GM12872 (cell line): Measurements from ENCODE around the gene DEK.

ENCODE experiments used
- TF ChIP-seq, protein P1 (sequence below): IDR thresholded peaks from 3 replicates; pipeline ENCODE4 v1.5.1; 2011; ENCODE audit warnings: low read depth, mild to moderate bottlenecking, low read length, moderate library complexity; ENCODE audit not compliant: insufficient read depth

The DEK gene

GRCh38 chr6:18234564-18234963, 29.8 kb downstream of the DEK start:
- TF ChIP-seq, protein P1, sequence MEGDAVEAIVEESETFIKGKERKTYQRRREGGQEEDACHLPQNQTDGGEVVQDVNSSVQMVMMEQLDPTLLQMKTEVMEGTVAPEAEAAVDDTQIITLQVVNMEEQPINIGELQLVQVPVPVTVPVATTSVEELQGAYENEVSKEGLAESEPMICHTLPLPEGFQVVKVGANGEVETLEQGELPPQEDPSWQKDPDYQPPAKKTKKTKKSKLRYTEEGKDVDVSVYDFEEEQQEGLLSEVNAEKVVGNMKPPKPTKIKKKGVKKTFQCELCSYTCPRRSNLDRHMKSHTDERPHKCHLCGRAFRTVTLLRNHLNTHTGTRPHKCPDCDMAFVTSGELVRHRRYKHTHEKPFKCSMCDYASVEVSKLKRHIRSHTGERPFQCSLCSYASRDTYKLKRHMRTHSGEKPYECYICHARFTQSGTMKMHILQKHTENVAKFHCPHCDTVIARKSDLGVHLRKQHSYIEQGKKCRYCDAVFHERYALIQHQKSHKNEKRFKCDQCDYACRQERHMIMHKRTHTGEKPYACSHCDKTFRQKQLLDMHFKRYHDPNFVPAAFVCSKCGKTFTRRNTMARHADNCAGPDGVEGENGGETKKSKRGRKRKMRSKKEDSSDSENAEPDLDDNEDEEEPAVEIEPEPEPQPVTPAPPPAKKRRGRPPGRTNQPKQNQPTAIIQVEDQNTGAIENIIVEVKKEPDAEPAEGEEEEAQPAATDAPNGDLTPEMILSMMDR, result no peak

DNA sequence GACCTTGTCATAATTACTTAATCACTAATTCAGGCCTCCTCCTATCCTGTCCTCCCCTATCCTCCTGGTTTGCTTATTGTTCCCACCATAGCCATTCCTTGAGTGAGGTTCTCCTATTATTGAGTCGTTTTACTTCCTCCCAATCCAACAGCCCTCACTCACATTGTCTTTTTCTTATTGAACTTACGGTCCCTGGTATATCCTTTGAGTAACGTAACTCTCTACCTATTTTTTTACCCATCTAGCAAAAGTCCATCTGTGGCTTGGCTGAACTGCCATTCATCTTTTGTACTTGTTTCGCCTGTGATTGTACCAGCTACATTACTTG, 43.1 kb downstream of the DEK start:
- TF ChIP-seq, protein P1, result no peak

- TF ChIP-seq, protein P1, result no peak
Measured at GRCh38 chr6:18219591-18219990, 44.7 kb downstream of the DEK start.

DNA sequence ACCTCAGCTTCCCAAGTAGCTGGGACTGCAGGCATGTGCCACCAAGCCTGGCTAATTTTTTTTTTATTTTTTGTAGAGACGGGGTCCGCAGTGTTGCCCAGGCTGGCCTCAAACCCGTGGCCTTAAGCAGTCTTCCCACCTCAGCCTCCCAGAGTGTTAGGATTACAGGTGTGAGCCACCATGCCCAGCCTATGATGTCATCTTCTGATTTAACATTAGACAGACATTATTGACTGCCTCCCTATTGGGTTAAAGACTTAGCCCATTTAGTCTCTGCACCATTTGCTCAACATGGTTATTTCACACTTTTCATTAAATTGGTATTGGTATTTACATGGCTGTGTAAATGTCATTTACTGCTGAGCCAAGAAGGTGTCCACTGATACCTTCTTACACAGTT, 46.1 kb downstream of the DEK start:
- TF ChIP-seq, protein P1, result no peak

DNA sequence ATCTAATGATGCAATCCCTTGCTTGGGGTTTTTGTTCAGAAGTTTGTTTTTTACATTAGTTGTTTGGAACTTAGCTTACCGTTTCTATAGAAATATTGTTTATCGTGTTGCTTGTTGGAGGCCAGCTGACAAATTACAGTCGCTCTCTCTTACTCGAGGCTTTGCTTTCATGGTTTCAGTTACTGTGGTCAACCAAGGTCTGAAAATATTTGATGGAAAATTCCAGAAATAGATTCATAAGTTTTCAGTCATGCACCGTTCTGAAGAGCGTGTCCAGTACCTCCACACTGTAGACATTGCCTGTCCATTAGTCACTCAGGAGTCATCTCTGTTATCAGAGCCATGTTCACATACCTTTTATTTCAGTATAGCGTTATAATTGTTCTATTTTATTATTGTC, 47.9 kb downstream of the DEK start:
- TF ChIP-seq, protein P1, result no peak

DNA sequence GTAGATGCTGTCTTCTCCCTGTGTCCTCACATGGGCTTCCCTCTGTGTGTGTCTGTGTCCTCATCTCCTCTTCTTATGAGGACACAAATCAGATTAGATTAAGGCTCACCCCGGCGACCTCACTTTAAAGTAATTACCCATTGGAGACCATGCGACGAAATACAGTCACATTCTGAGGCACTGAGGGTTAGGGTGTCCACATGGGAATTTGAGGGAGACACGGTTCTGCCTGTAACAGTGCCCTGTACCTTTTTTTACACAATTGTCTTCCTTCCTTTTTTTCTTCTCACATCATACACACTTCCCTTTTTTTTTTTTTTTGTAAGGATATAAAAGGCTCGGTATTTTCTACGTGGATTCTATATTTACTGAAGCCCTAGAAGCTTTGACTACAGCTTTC, 48.9 kb downstream of the DEK start:
- TF ChIP-seq, protein P1, result no peak

DNA sequence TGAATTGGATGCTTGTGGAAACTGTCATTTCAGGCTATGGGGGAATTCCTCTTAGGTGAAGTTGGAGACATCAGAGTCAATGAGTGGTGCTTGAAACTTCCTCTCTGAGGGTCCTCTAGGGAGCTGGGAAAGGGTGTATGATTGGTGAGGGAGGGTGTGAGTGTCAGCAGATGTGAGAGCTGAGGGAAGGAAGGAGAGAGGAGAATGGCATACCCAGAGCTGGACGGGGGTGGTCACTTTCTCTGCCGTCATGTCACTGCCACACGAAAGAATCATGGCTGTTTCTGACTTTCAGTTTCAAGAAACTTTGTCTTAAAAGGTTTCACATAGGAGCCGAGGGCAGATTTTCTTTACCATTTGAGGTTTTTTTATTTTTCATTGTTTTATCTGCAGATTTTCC, 50.3 kb downstream of the DEK start:
- TF ChIP-seq, protein P1, result no peak

DNA sequence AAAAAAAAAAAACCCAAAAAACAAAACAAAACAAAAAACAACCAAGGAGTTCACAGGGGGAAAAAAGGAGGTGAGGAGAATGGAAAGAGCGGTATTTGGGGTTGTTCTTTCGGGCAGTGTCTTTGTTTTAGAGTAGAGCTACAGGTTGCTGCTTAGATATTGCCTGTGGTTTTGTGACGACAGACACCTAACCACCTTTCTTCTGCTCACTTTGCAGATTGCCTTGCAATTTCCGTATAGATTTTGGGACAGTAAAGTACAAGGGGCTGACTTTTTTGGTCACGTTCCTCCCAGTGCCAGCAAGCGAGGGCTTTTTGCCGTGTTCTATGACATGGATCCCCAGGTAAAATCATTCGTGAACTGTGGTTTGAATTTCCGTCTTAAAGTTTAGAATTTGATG, 50.9 kb downstream of the DEK start:
- TF ChIP-seq, protein P1, result no peak
